Adrenal gland (tissue), 12 donors: ENCODE measurements around the gene MPDZ. TPM values are rescaled to one million over a fixed set of nuclear protein-coding genes. Genes with fewer than 3 reads are reported as not detected.

ENCODE experiments used
- DNase-seq, 7 donors: peaks; one replicate each; pipeline ENCODE4 v3.0.0-alpha.2; 2019 to 2020
- H3K27ac ChIP-seq, 5 donors: fragments of 200-600 bp; sonication (generic) in 4 of 5; 1 replicate in 3 of 5; 2 replicates in 2 of 5; pipeline versions ENCODE4 v1.5.1 to v1.8.0; 2016 to 2020; ENCODE audit warnings: mild to moderate bottlenecking in 1 of 5
- H3K27me3 ChIP-seq: fragments of 200-600 bp; 2 replicates; pipeline ENCODE4 v1.8.0; 2021
- H3K36me3 ChIP-seq, 2 donors: fragments of 200-600 bp; replicated peaks in 1 of 2; 1 replicate in 1 of 2; 2 replicates in 1 of 2; pipeline versions ENCODE4 v1.5.1 to v1.8.0; 2018 to 2022
- H3K4me1 ChIP-seq, 2 donors: fragments of 200-600 bp; replicated peaks in 1 of 2; 1 replicate in 1 of 2; 2 replicates in 1 of 2; pipeline versions ENCODE4 v1.5.1 to v1.8.0; 2018 to 2021
- H3K4me3 ChIP-seq, 4 donors: fragments of 200-600 bp; sonication (generic) in 3 of 4; one replicate each; pipeline ENCODE4 v1.5.1; 2016 to 2018
- H3K9me3 ChIP-seq, 3 donors: fragments of 200-600 bp; sonication (generic) in 1 of 3; replicated peaks in 1 of 3; 1 replicate in 2 of 3; 2 replicates in 1 of 3; pipeline versions ENCODE4 v1.5.1 to v1.8.0; 2016 to 2021
- POLR2A ChIP-seq, 2 donors: fragments of 450-650 bp; IDR thresholded peaks; one replicate each; pipeline ENCODE4 v1.6.1; 2017; ENCODE audit warnings: antibody characterized with exemption in 2 of 2, mild to moderate bottlenecking in 2 of 2, moderate library complexity in 1 of 2
- WGBS, 4 donors: extraction: QIAGEN DNeasy Blood & Tissue Kit in 2 of 4; methylation state at CpG; one replicate each; pipeline versions ENCODE4 v1.1.5 to v1.1.7; 2013 to 2017; 5-methylcytosine and 5-hydroxymethylcytosine counted together
- intact Hi-C, 2 donors: fragments of 100-400 bp; cut with DNase I; formaldehyde crosslinking; loops; one replicate each; pipeline versions ENCODE4 v1.14.1 to v1.15.0; 2022 to 2023
- polyA plus RNA-seq, 3 donors: library from polyadenylated mRNA; stranded (reverse); fragments of 200-250 nt in 2 of 3; fragments of 350-450 nt in 1 of 3; fragmentation: Illumina TruSeq in 1 of 3; extraction: RNeasy Lipid Tissue Mini Kit (QIAGEN cat#74804) in 1 of 3; gene quantifications; one replicate each; pipeline ENCODE4 v1.2.3, GENCODE V29; 2013 to 2014
- total RNA-seq, 9 donors: library from RNA; depleted of rRNA in 4 of 9; stranded (reverse); fragments of >200 nt in 4 of 9; fragments of 120-200 nt in 1 of 9; fragmentation: NEBNext Ultra II Directional in 1 of 9; extraction: Animal tissue kit (Norgen Biotek cat#: 25700) in 1 of 9; gene quantifications; one replicate each; pipeline versions ENCODE4 v1.1.0 to v1.2.4, GENCODE V29; 2013 to 2023
- TF ChIP-seq, protein P1 (sequence below), 6 experiments: fragments of 450-650 bp in 4 of 6; fragments of 200-600 bp in 2 of 6; sonication (generic) in 1 of 6; IDR thresholded peaks; 1 replicate in 5 of 6; 2 replicates in 1 of 6; pipeline versions ENCODE4 v1.5.1 to v1.8.0; 2016 to 2021; ENCODE audit warnings: antibody characterized with exemption in 6 of 6, mild to moderate bottlenecking in 2 of 6, moderate library complexity in 1 of 6
- donor health status: healthy with polysubstance abuse.
- donor health status: Bipolar disorder and iron deficiency.
- donor health status: DM: yes; HTN: yes; CAD: no.
- donor health status: DM: no; HTN: no; CAD: no.
- donor health status: DM: no; HTN: no; CAD: no.
- donor health status: DM: yes; HTN: yes; CAD: no.

Gene MPDZ
- total and polyA plus RNA-seq, 12 donors, result 10.7 to 46.0 (median 27.7) TPM

DNA sequence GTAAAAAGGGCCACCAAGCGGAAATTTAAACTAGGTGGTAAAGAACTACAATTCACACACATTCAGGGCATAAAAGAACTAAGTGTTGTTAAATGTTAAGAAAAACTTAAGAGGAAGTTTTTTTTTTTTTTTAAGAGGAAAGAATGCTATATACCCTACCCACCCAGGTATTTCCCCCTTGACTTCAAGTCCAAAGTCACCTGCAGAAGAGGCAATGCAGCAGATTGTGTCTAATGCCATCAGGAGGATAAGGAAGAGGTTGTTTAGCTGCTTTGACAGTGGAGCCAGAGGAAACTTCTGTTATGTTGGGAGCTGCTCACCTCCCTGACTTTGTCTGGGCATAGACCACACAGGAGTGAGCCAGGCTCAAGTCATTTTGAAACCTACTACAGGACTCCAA, 69.2 kb downstream of the MPDZ start:
- H3K27me3 ChIP-seq, result no peaks in the 10 kb centered on the region
- intact Hi-C loops, result no loop called here
- no peak overlapping the region for H3K27ac ChIP-seq
- H3K4me3 ChIP-seq, result no peak overlapping the region
- DNase-seq, result no peak
- H3K9me3 ChIP-seq, result peaks cover 0 to 5% (median 0%) of the 10 kb centered on the region in 3 donors
- 89 to 98% (median 94%) methylated on average over 1 of the region's 1 CpG for WGBS, 4 donors
- H3K36me3 ChIP-seq, result peaks cover 0 to 5% of the 10 kb centered on the region in 2 donors
- TF ChIP-seq, protein P1, sequence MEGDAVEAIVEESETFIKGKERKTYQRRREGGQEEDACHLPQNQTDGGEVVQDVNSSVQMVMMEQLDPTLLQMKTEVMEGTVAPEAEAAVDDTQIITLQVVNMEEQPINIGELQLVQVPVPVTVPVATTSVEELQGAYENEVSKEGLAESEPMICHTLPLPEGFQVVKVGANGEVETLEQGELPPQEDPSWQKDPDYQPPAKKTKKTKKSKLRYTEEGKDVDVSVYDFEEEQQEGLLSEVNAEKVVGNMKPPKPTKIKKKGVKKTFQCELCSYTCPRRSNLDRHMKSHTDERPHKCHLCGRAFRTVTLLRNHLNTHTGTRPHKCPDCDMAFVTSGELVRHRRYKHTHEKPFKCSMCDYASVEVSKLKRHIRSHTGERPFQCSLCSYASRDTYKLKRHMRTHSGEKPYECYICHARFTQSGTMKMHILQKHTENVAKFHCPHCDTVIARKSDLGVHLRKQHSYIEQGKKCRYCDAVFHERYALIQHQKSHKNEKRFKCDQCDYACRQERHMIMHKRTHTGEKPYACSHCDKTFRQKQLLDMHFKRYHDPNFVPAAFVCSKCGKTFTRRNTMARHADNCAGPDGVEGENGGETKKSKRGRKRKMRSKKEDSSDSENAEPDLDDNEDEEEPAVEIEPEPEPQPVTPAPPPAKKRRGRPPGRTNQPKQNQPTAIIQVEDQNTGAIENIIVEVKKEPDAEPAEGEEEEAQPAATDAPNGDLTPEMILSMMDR (IDR thresholded peaks at IDR 0.05), result no peak
- TF ChIP-seq POLR2A (IDR thresholded peaks at IDR 0.05), result no peak
- H3K4me1 ChIP-seq, result no peaks in the 10 kb centered on the region

DNA sequence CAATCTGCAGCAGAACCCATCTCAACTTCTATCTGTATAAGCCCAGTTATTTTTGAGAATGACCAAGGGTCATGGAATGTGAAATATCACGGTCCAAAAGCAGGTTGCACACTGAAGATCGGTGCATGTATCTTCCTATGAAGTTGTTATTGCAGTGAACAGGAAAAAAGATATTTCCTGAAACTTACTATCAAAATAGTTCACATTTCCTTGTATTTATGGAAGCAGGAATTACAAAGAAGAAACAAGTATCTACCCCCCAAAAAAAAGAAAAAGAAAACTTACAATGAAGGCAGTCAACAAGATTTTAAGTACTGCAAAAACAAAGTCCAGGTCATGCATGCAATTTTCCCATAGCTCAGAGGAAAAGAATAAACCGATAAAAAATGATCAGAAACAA, 70.0 kb downstream of the MPDZ start:
- Histone ChIP-seq H3K9me3 (peaks cover 0 to 5% (median 0%) of the 10 kb centered on the region in 3 donors), H3K4me1 (no peaks in the 10 kb centered on the region), H3K27ac (no peak overlapping the region), H3K36me3 (peaks cover 0 to 8% of the 10 kb centered on the region in 2 donors), H3K27me3 (no peaks in the 10 kb centered on the region), H3K4me3 (no peak overlapping the region)
- intact Hi-C loops, result no loop called here
- no peak for DNase-seq
- no peak for TF ChIP-seq POLR2A (IDR thresholded peaks at IDR 0.05)
- TF ChIP-seq, protein P1 (IDR thresholded peaks at IDR 0.05), result no peak
- WGBS, 4 donors, result 68 to 81% (median 73%) methylated on average over 3 of the region's 3 CpGs

DNA sequence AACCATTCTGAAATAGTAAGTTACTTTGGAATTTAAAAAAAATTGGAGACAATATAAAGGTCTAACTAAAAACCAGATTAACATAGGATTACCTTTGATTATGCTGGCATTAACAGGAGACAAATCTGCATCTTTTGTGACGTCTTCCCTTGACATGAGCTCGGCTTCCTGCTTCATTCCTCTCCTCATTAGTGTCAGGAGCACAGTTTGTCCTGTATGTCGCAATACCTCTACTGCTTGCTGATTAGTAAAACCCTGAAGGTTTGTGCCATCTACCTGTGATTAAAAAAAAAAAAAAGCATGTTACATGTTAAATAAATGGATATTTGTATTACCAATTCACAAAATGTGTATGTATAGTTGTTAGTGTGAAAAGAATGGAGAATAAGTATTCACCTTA, 73.7 kb downstream of the MPDZ start:
- Histone ChIP-seq H3K9me3 (no peaks in the 10 kb centered on the region), H3K4me3 (no peak overlapping the region), H3K27me3 (no peaks in the 10 kb centered on the region), H3K27ac (no peak overlapping the region), H3K36me3 (peaks cover 0 to 21% of the 10 kb centered on the region in 2 donors), H3K4me1 (no peaks in the 10 kb centered on the region)
- 85 to 93% (median 86%) methylated on average over 3 of the region's 3 CpGs for WGBS, 4 donors
- intact Hi-C loops, result no loop called here
- no peak for DNase-seq
- no peak for TF ChIP-seq POLR2A (IDR thresholded peaks at IDR 0.05)
- TF ChIP-seq, protein P1 (IDR thresholded peaks at IDR 0.05), result no peak

DNA sequence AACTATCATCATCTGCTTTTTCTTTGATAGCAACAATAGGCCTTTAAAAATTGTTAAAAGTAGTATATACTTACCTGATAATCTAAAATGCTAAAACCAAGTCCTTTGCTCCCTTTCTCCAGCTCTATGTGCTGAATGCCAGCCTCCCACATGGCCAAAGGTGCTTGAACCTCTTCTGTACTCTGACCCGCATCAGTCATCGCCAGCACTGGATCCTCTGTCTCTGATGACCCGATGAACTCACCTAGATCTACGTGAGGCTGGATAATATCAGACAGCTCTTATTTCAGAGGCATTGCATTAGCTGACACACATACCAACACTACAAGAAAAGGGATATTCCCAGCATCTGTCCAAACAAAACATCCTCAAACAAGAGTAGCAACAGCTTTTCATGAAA, 89.5 kb downstream of the MPDZ start:
- no peaks in the 10 kb centered on the region for H3K4me1 ChIP-seq
- 72 to 77% (median 74%) methylated on average over 4 of the region's 4 CpGs for WGBS, 4 donors
- DNase-seq, result no peak
- intact Hi-C loops, result no loop called here
- H3K27ac ChIP-seq, result no peak overlapping the region
- no peaks in the 10 kb centered on the region for H3K27me3 ChIP-seq
- H3K36me3 ChIP-seq, result peaks cover 0 to 26% of the 10 kb centered on the region in 2 donors
- no peak overlapping the region for H3K4me3 ChIP-seq
- no peaks in the 10 kb centered on the region for H3K9me3 ChIP-seq
- TF ChIP-seq, protein P1 (IDR thresholded peaks at IDR 0.05), result no peak
- TF ChIP-seq POLR2A (IDR thresholded peaks at IDR 0.05), result no peak
